ELR (cell line): ENCODE data around the gene AGA.

Source experiments
- DNase-seq: peaks from one replicate; pipeline ENCODE4 v3.0.0-alpha.2; 2015; ENCODE audit warnings: low read depth

The AGA gene

GRCh38 chr4:177386278-177386815 is 55.9 kb downstream of the AGA start:
- DNase-seq: no peak

- no peak for DNase-seq
Measured at GRCh38 chr4:177385576-177386277, 56.5 kb downstream of the AGA start.

DNA sequence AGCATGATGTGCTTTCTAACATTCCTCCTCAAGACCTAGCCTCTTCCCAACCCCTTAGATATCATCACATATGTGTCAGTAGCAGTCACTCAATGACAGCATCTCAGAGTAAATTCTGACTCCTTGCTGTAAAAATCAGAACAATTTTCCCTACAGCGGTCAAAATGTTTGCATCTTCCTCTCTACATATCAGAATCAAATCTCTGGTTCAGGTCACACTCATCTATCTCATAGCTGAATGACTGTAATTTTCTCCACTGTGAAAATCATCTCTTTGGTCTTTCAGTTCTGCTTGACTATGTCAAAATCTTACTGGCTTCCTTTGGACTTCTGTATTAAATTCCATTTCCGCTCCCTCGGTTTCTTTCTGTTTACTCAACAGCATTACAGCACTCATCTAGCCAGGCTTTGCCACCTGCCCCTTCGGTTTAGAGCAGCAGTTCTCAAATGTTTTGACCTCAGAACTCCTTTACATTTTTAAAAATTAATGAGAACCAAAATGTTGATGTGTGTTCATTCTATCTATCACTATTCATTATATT is 57.3 kb downstream of the AGA start:
- no peak for DNase-seq

DNA sequence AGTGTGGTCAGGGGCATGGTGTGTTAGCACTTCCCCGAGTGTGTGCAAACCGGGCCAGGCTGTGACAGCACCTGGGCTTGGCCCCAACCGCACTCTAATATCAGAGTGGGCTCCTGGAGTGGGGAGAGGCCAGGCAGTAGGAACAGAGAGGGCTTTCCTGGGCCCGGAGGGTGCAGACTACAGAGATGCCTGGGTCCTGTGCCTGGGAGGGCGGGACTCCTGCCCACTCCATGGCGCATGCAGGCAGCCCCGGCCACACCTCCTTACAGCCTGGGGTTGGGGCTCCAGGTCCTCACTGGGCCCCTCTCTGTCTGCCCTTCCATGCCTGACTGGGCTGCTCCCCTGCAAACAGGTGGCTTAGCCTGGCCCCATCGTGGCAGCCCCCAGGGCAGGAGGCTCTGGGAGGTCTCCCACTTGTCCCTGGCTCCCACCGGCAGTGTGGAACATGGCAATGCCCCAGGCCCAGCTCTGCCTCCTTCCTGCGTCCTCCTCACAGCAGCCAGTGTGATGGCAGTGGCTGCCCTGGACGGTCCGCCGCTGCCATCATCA is 60.4 kb downstream of the AGA start:
- no peak for DNase-seq
